HG02840 (cell line): Measurements from ENCODE around the gene KCNIP3.

Experiments used
- ATAC-seq: cut with Tn5 transposase; IDR thresholded peaks from one replicate; pipeline ENCODE4 v1.9.1; 2021; ENCODE audit warnings: mild to moderate bottlenecking, moderate library complexity, moderate number of reproducible peaks; ENCODE audit not compliant: unreplicated experiment, low FRiP score

Gene KCNIP3

DNA sequence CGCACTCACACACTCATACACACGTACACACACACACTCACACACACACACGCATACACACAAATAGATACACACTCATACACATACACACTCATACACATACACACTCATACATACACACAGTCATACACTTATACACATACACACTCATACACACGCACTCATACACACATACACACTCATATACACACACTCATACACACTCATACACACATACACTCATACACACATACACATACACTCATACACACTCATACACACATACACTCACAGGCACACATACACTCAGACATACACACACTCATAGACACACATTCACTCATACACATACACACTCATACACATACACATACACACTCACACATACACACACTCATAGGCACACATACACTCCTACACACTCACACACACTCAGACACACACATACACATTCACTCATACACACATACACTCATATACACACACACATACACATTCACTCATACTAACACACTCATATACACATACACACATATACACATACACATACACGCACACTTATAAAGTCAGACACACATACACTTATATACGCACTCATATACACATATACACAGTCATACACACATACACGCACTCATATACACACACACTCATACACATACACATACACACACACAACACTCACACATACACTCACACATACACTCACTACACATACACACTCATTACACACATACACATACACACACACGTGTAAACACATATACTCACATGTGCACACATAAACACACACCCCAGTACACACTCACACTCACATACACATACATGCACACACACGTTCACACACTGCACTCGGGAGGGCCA, 28.7 kb downstream of the KCNIP3 start:
- no peak for ATAC-seq

DNA sequence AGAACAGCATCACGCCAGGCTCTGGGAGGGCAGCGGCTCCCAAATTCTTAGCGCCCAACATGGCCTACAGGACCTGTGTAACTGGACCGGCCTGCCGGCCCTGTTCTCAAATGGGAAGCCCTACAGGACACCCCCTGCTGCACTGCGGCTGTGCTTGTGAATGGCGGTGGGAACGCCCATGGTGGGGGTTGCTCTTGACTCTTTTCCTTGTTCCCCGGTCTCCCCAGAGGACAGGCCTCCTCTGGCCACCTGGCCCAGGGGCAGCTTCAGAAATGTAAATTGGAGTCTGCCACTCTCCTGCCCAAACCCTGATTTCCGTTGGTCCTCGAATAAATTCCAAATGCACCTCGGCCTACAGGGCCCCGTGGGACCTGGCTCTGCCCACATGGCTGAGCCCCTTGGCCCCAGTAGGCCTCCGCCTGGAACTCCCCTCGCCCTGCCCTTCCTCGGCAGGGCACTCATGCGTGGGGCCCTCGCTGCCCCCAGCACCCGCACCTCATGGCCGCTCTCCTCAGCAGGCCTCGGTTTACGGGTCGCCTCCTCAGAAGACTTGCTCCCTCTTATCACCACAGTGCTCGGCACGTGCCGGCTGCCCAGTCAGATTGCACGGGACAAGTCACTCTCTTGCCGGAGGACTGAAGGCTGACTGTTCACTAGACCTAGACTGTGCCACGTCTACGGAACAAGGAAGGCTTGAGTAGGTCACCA, 29.4 kb downstream of the KCNIP3 start:
- no peak for ATAC-seq

DNA sequence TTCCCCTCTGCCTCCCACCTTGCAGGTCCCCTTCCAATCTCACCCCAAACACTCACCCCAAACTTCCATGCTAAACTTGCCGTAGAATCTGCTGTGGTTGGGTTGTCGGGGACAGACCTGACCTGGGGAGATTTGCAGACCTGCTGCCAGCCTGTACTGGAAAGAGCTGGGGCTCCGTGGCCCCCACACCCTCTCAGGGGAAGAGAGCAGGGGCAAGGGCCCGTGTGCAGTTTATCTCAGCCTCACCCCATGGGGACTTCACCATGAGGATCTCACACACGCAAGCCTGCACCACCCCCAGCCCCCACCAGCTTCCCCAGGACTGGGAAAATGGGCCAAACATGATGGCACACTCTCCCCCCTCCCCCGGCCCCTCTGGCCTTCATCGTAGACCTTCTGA, 30.7 kb downstream of the KCNIP3 start:
- ATAC-seq: no peak

DNA sequence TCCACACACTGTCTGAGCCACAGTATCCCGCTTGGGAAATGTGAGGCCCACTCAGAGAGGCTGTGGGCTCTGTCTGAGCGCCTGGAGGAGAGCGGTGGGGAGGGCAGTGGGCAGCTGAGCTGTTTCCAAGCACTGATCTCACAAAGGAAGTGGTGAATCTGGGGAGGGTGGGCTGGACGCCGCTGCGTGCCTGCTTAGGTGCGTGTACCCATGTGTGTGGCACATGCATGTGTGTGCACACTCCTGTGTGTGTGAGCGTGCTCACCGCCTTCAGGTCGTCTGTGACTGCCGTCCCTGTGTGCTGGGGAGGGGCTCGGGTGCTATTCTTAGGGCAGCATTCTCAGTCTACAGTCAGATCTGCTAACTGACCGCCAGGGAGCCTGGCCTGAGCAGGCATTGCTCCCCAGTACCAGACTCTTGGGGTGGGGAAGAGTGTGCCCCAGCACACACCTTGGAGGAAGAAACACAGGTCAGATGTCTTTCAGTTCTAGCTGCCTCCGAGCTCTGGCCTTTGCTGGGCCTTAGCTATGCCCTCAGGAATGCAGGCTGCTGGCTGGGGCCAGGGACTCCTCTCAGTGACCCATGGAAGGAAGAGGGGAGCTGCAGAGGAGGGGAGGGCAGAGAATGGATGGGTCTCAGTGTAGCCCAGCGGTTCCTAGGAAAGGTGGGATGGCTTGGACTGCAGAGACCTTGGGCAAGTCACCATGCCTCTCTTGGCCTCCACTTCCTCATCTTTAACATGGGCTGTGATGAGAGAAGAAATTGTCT, 31.4 kb downstream of the KCNIP3 start:
- ATAC-seq: no peak

DNA sequence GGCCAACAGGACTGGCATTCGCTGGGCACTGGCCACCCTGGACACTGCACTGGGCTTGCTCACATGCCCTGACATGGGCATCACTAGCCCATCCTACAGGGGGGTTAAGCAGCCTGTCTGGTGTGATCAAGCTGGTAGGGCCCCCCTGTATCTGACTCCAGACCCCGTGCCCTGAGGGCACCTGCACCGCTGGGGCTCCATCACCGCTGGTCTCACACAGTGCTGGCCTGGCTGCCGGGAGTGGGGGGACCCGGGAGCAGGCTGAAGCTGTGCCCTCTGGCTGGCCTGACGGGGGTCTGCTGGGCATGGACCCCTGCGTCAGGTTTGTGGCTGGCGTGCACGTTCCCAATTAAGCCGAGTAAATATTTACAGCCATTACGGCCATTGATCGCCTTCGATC, 32.3 kb downstream of the KCNIP3 start:
- ATAC-seq: no peak

DNA sequence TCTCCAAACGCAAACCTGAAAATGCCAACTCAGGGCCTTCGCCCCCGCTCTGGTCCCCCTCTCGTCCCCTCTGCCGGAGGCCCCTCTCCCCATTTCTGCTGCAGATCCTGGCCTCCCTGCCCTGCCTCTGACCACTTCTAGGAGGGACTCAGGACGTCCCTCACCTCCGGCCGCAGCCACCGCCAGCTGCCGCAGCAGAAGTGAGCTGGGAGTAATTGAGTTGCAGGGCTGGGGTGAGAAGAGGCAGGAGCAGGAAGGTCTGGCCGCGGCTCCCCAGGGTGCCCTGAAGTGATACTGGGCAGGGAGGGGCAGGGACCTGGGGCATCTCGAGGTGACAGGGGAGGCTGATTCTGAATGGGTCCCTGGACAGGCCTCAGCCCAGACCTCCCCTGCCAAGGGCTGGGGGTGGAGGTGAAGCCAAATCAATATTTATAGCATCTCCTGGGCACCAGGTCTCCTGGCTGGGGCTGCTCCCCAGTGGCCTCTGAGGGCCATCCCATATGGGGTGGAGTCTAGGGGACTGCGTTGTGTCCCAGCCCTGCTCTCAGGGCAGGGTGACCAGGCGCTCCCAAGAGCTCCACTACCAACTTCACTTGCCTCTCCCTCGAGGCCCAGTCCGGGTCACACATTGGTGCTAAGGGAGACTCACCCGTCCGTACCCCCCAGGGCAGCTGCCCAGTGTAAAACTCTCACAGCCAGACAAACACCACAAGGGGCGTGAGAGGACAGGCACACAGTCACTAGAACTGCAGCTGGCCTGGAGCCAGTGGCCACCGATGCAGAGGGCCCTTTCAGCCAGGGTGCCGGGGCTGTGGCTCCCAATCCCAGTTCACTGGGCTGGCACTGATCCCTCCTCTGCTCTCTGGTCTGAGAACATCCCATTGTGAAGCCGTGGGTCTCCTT, 33.0 kb downstream of the KCNIP3 start:
- no peak for ATAC-seq

DNA sequence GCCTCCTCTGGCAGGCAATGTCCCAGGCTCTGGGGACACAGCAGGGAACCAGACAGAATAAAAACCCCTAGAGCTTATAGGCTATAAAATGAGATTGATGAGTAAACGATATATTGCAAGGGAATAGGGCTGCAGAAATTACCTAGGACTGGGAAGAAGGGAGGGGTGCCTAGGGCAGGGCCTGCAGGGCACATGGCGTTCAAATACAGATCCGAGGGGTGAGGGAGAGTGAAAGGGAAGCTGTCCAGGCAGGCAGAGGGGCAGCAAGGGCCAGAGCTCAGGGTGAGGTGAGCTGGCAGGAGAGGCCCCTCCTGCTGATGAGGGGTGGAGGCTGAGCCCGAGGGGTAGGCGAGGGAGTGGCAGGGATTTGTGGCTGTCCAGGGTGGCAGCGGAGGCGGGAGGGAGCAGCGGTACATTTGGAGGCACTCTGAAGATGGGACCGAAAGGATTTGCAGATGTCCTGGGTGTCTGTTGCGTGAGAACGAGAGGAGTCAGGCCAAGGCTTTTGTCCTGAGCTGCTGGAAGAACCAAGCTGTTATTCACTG, 33.7 kb downstream of the KCNIP3 start:
- ATAC-seq: no peak

DNA sequence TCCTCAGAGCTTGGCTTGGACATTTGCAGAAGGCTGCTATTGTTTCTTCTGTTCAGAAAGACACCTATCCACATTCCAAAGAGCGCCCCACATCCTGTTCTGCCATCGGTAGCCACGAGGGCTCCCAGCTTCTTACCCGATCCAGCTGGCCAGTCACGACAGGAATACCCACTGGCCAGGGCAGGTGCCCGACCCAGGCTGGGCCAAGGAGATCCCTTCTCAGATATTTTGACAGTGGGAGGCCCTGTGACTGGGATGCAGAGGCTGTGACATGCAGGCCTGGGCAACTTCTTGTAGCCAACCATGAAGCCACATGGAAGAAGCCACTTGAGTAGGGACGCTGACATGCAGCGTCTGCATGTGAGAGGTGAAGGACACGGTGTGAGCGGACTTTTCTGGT, 34.5 kb downstream of the KCNIP3 start:
- ATAC-seq: no peak

DNA sequence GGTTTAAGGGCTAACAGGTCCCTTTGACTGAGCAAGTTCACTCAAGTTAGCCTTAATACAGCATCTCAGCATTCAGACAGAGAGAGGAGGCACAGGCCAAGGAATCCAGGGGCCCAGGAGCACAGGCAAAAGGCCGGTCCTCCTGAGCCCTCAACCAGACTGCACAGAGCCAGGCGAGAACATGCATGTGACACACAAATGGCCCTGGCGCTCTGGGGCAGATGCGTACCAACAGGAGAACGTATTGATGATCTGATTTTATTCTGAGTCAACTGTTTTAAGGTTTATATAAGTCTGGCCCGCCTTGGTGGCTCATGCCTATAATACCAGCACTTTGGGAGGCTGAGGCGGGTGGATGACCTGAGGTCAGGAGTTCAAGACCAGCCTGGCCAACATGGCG, 34.9 kb downstream of the KCNIP3 start:
- ATAC-seq: no peak

DNA sequence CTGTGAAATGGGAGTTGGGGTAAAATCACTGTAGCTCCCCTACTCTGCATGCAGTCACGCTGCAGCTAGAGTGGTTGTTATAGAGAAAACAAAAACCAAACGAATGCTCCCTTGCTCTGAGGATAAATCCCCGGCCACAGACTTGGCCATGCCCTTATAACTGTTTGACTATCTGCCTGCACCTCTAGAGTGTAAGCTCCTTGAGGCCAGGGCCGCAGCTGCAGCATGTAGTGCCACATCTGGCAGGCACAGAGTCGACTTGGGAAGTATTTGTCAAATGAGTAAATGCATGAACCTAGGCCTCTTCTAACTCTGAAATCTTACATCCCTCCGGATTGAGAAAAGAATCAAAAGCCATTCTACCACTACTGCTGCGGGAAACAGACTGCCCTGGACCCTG, 35.9 kb downstream of the KCNIP3 start:
- ATAC-seq: no peak

DNA sequence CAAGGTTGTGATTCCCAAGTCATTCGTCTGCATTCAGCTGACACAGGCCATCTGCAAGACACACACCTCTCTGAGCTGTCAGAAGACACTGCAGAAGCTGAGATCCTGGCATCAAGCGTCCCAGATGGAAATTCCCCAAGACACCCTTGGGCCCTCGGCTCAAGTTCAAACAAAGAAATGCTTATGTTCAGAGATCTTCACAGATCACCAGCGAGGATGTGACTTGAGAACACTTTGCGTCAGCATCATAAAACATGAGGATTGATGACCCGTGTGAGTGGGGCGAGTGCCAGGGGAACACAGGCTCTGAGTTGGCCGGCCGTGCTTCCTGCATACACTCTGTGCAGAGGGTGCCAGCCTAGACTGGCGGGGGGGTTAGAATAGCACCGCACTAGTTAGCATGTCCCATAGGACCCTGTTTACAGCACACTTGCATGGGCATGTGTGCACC, 36.8 kb downstream of the KCNIP3 start:
- no peak for ATAC-seq

DNA sequence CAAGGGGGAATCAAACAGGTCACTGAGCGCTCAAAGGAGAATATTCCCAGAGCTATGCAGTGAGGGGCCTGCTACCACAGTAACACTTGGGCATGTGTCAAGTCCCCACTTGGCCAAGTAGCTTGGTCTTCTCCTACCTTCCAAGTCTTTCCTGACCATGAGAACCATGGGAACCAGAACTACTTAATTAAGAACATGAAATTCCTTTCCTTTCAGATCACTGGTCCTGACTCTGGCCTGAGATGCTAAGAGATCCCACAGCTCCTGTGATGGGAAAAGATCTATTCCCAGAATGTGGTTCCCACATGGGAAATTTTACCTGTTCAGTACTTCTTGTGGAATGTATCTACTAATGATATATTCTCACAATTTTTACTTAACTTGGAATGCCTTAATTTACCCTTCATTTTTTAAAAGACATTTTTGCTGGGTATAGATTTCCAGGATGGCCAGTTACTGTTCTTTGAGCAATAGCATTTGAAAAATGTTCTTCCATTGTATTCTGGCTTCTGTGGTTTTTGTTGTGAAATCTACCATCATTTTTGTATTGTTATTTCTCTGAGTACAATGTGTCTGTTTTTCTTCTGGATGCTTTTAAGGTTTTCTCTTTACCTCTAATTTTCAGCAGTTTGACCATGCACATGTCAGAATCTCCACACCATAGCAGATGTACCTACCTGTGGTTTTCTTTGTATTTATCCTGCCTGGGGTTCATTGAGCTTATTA, 37.9 kb downstream of the KCNIP3 start:
- no peak for ATAC-seq

DNA sequence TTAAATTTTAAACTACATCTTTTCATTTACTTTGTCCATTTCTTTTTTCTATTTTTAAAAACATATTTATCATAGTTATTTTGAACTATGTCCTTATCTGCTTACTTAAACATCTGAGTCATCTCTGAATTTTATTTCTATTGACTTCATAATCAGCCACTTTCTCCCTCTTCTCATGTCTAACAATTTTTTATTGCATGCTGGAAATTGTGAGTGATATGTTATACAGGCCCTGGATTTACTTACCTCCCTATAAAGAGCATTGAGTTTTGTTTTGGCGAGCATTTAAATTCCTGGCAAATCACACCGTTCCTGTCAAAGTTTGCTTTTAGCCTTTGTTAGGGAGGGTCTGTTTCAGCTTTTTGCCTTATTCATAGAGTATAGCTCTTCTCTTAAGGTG, 39.3 kb downstream of the KCNIP3 start:
- ATAC-seq: no peak

DNA sequence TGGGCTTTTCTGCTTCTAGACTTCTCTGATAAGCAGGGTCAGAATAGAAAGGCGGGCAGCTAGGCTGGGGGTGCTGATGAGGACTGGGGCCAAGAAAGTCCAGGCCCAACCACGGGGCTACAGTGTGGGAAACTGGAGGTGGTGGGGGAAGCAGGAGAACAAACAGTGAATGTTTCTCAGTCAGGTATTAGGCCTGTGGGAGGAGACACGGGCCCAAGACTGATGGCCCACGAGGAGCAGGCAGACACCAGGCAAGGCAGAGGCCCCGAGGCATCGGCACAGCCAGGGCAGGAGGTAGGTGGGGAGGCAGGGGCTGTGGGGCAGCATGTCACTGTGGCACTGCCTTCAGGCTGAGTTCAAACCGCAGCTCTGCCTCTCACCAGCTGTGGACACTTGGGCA, 40.7 kb downstream of the KCNIP3 start:
- no peak for ATAC-seq

DNA sequence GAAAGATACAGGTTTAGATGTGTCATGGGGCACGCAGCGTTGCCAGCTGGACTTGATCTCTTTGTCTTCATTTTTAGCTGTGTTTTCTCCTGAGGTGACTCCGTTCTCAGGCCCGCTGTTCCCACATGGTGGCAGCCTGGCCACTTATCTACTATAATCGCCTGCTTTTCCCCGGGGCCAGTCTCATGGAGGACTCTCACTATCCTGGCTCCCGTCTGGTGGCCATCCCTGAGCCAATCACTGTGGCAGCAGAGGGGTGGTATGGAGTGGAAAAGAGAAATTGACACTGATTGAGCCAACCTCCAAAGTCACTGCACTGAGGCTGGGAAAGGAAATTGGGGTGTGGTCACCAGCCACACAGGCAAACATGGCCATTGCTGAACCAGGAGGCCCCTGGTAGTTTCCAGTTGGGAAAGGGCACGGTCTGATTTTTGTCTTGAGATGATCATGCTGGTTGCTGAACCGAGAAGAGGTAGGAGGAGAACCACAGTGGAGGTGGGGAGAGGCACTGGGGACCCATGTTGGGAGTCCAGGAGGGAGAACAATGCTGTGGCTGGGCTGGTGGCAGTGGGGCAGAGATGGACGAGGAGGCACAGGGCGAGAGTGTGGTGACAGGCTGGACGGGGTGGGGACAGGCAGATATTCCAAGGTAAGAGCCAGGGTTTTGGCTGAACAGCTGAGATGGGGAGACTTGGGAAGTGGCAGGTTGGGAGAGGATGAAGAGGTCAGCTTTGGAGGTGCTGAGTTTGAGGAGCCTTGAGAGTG, 45.6 kb downstream of the KCNIP3 start:
- ATAC-seq: no peak

DNA sequence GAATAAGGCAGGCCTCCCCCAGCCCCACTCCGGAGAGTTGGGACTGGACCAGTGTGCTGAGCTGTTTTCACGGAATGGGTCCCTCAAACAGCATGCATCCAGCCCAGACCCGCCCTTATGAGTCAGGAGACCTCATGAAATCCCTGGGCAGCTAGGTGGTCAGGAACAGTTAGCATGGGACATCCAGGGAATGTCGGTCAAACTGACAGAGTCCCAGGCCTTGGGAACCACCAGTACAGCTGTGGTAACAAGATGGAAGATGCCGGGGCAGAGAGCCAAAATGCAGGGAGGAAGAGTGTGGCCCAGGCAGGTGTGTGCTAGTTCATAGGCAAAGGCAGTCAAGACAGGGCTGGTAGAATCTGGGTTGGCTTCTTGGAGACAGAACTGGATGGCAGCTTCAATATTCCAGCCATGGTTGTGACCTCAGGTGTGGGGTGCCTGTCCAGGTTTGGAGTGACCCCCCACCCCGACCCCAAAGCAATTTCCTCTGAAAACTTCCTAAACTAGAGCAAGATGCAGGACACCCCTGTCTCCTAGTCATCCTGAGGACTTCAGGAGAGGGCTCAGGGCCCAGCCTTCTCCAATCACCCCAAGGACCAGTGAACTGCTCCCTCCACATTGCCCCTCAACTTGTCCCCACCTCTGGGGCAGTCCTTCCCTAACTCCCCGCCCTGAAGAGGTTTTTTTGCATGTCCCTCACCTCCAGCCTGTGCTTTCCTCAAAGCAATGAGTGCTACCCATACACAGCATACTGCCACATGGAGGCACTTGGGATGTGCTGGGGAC, 46.5 kb downstream of the KCNIP3 start:
- no peak for ATAC-seq

DNA sequence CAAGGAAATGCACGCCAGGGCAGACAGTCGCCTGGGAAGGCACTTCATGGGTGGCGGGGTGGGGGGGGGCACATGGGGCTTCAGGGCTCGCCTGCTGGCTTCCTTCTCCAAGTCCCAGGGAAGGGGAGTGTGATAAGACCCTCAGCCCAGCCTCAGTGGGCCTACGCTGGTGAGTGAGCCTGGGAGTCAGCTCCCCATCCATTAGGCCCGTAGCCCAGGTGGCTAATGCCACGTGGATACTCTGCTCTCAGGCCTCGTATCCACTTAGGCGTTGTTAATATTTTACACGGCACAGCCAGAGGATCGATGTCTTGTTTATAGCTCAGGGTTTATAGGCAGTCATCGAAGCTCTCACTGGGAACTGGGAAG, 47.1 kb downstream of the KCNIP3 start:
- no peak for ATAC-seq

DNA sequence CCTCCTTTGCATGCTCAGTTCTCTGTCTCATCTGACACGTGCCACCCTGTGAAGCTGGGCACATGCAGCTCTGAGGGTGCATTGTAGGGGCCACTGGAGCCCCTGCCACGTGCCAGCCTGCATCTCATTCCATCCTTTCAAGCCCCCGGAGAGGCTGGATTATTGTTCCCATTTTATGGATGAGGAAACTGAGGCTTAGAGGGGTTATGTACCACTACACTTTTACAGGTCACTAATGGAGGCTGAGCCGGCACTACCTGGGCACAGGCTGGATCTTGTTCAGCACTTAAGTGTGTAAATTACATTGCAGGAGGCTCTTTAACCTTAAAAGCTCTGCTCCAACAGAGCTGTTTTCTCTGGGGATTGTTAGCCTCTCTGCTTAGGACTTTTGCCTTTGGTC, 47.5 kb downstream of the KCNIP3 start:
- ATAC-seq: no peak
